Fibroblast of lung (primary cell): ENCODE results near the gene TIMM29. TPM values are rescaled to one million over a fixed set of nuclear protein-coding genes. Genes with fewer than 3 reads are reported as not detected.

Experiments used
- DNase-seq, 2 donors: peaks; one replicate each; pipeline versions ENCODE4 v3.0.0 to v3.0.0-alpha.2; 2010; ENCODE audit warnings: low read depth in 2 of 2
- H2AFZ ChIP-seq: 2 replicates; pipeline ENCODE4 v1.5.1; 2012; ENCODE audit warnings: low read length, control low read depth, inconsistent platforms
- H3K27ac ChIP-seq: 2 replicates; pipeline ENCODE4 v1.5.1; 2011; ENCODE audit warnings: low read length, control low read depth; ENCODE audit not compliant: insufficient read depth
- H3K27me3 ChIP-seq: 2 replicates; pipeline ENCODE4 v1.5.1; 2011; ENCODE audit warnings: mild to moderate bottlenecking, low read length; ENCODE audit not compliant: control insufficient read depth, insufficient read depth
- H3K36me3 ChIP-seq: 2 replicates; pipeline ENCODE4 v1.5.1; 2011; ENCODE audit warnings: low read length; ENCODE audit not compliant: control insufficient read depth, insufficient read depth
- H3K4me1 ChIP-seq: 2 replicates; pipeline ENCODE4 v1.5.1; 2011; ENCODE audit warnings: low read length; ENCODE audit not compliant: control insufficient read depth, insufficient read depth; ENCODE audit errors: extremely low read depth
- H3K4me2 ChIP-seq: 2 replicates; pipeline ENCODE4 v1.5.1; 2011; ENCODE audit warnings: low read length, control low read depth; ENCODE audit not compliant: insufficient read depth; ENCODE audit errors: extremely low read depth
- H3K4me3 ChIP-seq, 4 experiments: fragments of 200-600 bp in 1 of 4; sonication (generic) in 1 of 4; replicated peaks in 1 of 4; 2 replicates each; pipeline ENCODE4 v1.5.1; 2011 to 2016; ENCODE audit warnings: low read length in 4 of 4, low read depth in 3 of 4, mild to moderate bottlenecking in 3 of 4, control low read depth in 2 of 4, inconsistent platforms in 1 of 4, mixed read lengths in 1 of 4; ENCODE audit not compliant: insufficient read depth in 1 of 4; ENCODE audit errors: control extremely low read depth in 1 of 4
- H3K79me2 ChIP-seq: 2 replicates; pipeline ENCODE4 v1.5.1; 2012; ENCODE audit warnings: mild to moderate bottlenecking, low read length, inconsistent platforms; ENCODE audit not compliant: control insufficient read depth, insufficient read depth
- H3K9ac ChIP-seq: 2 replicates; pipeline ENCODE4 v1.5.1; 2011; ENCODE audit warnings: mild to moderate bottlenecking, low read length, control low read depth; ENCODE audit not compliant: insufficient read depth
- H3K9me3 ChIP-seq: 2 replicates; pipeline ENCODE4 v1.5.1; 2012; ENCODE audit warnings: low read depth, low read length; ENCODE audit not compliant: control insufficient read depth, insufficient read depth
- H4K20me1 ChIP-seq: 2 replicates; pipeline ENCODE4 v1.5.1; 2011; ENCODE audit warnings: low read length; ENCODE audit not compliant: control insufficient read depth, insufficient read depth; ENCODE audit errors: extremely low read depth
- EZH2 ChIP-seq: IDR thresholded peaks from 2 replicates; pipeline ENCODE4 v1.5.1; 2012; ENCODE audit warnings: low read length, control low read depth, mild to moderate bottlenecking; ENCODE audit errors: missing control alignments
- polyA plus RNA-seq, 2 donors: library from polyadenylated mRNA; depleted of rRNA in 1 of 2; stranded (reverse) in 1 of 2; unstranded in 1 of 2; fragments of >200 nt; gene quantifications; 2 replicates each; pipeline ENCODE4 v1.2.1, GENCODE V29; 2011 to 2012; ENCODE audit warnings: missing spikeins in 1 of 2
- total RNA-seq: library from RNA; depleted of rRNA; stranded (reverse); fragments of >200 nt; gene quantifications from 2 replicates; pipeline ENCODE4 v1.2.1, GENCODE V29; 2014
- TF ChIP-seq, protein P1 (sequence below), 2 donors: IDR thresholded peaks in 1 of 2; conservative IDR thresholded peaks in 1 of 2; 1 replicate in 1 of 2; 2 replicates in 1 of 2; pipeline ENCODE4 v1.5.1; 2011 to 2012; ENCODE audit warnings: low read length in 2 of 2, control low read depth in 1 of 2, inconsistent platforms in 1 of 2, low read depth in 1 of 2, mild to moderate bottlenecking in 1 of 2

The TIMM29 gene
- total and polyA plus RNA-seq, 2 donors (not counting 1 experiment from before 2014, with no cell fraction given): 7.0 to 29.2 TPM

DNA sequence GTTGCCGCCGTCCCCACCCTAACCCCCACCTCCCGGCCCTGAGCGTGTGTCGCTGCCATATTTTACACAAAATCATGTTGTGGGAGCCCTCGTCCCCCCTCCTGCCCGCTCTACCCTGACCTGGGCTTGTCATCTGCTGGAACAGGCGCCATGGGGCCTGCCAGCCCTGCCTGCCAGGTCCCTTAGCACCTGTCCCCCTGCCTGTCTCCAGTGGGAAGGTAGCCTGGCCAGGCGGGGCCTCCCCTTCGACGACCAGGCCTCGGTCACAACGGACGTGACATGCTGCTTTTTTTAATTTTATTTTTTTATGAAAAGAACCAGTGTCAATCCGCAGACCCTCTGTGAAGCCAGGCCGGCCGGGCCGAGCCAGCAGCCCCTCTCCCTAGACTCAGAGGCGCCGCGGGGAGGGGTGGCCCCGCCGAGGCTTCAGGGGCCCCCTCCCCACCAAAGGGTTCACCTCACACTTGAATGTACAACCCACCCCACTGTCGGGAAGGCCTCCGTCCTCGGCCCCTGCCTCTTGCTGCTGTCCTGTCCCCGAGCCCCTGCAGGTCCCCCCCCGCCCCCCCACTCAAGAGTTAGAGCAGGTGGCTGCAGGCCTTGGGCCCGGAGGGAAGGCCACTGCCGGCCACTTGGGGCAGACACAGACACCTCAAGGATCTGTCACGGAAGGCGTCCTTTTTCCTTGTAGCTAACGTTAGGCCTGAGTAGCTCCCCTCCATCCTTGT lies 6.5 kb upstream of the TIMM29 start:
- Histone ChIP-seq H3K79me2 (no peaks in the 10 kb centered on the region), H3K36me3 (peaks cover 21% of the 10 kb centered on the region), H3K4me3 (no peak overlapping the region), H2AFZ (no peak overlapping the region), H3K4me1 (no peaks in the 10 kb centered on the region), H3K4me2 (no peak overlapping the region), H3K27ac (no peak overlapping the region), H4K20me1 (no peaks in the 10 kb centered on the region), H3K27me3 (no peaks in the 10 kb centered on the region), H3K9ac (no peak overlapping the region), H3K9me3 (no peaks in the 10 kb centered on the region)
- no peak for DNase-seq
- no peak for TF ChIP-seq EZH2
- TF ChIP-seq, protein P1, sequence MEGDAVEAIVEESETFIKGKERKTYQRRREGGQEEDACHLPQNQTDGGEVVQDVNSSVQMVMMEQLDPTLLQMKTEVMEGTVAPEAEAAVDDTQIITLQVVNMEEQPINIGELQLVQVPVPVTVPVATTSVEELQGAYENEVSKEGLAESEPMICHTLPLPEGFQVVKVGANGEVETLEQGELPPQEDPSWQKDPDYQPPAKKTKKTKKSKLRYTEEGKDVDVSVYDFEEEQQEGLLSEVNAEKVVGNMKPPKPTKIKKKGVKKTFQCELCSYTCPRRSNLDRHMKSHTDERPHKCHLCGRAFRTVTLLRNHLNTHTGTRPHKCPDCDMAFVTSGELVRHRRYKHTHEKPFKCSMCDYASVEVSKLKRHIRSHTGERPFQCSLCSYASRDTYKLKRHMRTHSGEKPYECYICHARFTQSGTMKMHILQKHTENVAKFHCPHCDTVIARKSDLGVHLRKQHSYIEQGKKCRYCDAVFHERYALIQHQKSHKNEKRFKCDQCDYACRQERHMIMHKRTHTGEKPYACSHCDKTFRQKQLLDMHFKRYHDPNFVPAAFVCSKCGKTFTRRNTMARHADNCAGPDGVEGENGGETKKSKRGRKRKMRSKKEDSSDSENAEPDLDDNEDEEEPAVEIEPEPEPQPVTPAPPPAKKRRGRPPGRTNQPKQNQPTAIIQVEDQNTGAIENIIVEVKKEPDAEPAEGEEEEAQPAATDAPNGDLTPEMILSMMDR (conservative IDR thresholded peaks at IDR 0.05 in 1 of 2, IDR thresholded peaks at IDR 0.05 in 1 of 2; ENCODE audit: low read depth in 1 of 2, low read length in 2 of 2): no peak

DNA sequence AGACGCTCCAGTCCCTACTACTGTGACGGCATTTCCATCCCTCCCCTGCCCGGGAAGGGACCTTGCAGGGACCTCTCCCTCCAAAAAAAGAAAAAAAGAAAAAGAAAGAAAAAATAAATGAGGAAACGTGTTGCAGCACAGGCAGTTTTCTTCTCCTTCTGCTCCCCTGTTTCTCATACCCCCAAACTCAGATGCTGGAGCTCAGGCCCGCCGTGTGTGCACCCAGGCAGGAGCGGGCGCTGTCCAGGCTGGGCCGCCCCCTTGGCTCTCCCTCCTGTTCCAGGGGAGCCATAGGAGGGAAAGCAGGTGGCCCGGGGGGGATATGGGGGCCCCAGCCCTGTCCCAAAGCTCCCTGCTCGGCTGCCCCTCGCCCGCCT lies 6.0 kb upstream of the TIMM29 start:
- H3K79me2 ChIP-seq: peaks cover 5% of the 10 kb centered on the region
- no peaks in the 10 kb centered on the region for H3K27me3 ChIP-seq
- peaks cover 21% of the 10 kb centered on the region for H3K36me3 ChIP-seq
- DNase-seq: no peak
- H2AFZ ChIP-seq: no peak overlapping the region
- no peak overlapping the region for H3K9ac ChIP-seq
- TF ChIP-seq, protein P1 (conservative IDR thresholded peaks at IDR 0.05 in 1 of 2, IDR thresholded peaks at IDR 0.05 in 1 of 2; ENCODE audit: low read depth in 1 of 2, low read length in 2 of 2): no peak
- no peak for TF ChIP-seq EZH2
- no peaks in the 10 kb centered on the region for H4K20me1 ChIP-seq
- no peak overlapping the region for H3K4me3 ChIP-seq
- no peak overlapping the region for H3K4me2 ChIP-seq
- no peak overlapping the region for H3K27ac ChIP-seq
- H3K4me1 ChIP-seq: peaks cover 2% of the 10 kb centered on the region
- H3K9me3 ChIP-seq: no peaks in the 10 kb centered on the region

DNA sequence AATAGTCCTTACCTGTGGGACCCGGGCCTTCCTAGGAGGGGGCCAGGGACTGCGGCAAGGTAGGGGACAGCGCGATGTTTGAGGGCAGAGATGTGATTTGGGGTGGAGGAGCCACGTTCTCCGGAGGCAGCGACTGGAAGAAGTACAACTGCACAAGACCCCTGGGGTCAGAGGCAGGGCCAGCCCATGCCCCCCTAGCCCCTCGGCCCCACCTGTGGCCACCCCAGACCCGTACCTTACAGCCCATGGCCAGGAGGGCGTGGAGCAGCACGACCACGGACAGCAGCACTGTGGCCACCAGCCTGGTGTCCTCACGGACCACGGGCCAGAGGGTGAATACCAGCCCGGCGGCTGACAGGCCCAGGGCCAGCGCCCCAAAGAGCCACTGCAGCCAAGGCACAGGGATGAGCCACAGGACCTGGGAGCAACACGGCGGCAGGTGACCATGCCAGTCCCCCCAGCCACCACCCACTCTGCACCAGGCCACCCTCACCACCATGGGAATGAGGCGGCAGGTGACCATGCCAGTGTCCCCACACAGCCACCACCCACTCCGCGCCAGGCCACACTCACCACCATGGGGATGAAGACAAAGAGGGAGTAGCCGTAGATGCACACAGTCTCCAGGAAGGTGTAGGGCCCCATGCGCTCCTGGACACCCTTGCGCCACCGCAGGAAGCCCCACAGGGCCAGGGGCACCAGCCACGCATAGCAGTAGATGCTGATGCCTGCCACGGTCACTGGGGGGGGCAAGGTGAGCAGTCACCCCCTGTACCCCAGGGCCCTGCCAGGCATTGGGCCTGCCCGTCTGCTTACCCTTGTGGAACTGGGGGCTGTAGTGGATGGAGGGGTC lies 5.1 kb upstream of the TIMM29 start:
- peaks cover 12% of the 10 kb centered on the region for H3K79me2 ChIP-seq
- no peak for TF ChIP-seq EZH2
- TF ChIP-seq, protein P1 (conservative IDR thresholded peaks at IDR 0.05 in 1 of 2, IDR thresholded peaks at IDR 0.05 in 1 of 2; ENCODE audit: low read depth in 1 of 2, low read length in 2 of 2): no peak
- H4K20me1 ChIP-seq: no peaks in the 10 kb centered on the region
- H3K27me3 ChIP-seq: no peaks in the 10 kb centered on the region
- peaks cover 21% of the 10 kb centered on the region for H3K36me3 ChIP-seq
- H3K4me1 ChIP-seq: peaks cover 2% of the 10 kb centered on the region
- H3K4me3 ChIP-seq: no peak overlapping the region
- H3K27ac ChIP-seq: no peak overlapping the region
- no peak overlapping the region for H3K4me2 ChIP-seq
- no peak overlapping the region for H3K9ac ChIP-seq
- no peaks in the 10 kb centered on the region for H3K9me3 ChIP-seq
- H2AFZ ChIP-seq: no peak overlapping the region
- DNase-seq: no peak
